Right kidney (tissue), 1 donor: Measurements from ENCODE around the gene SDF4.

Experiments
- DNase-seq: peaks from one replicate; pipeline ENCODE4 v3.0.0-alpha.2; 2016

The SDF4 gene

DNA sequence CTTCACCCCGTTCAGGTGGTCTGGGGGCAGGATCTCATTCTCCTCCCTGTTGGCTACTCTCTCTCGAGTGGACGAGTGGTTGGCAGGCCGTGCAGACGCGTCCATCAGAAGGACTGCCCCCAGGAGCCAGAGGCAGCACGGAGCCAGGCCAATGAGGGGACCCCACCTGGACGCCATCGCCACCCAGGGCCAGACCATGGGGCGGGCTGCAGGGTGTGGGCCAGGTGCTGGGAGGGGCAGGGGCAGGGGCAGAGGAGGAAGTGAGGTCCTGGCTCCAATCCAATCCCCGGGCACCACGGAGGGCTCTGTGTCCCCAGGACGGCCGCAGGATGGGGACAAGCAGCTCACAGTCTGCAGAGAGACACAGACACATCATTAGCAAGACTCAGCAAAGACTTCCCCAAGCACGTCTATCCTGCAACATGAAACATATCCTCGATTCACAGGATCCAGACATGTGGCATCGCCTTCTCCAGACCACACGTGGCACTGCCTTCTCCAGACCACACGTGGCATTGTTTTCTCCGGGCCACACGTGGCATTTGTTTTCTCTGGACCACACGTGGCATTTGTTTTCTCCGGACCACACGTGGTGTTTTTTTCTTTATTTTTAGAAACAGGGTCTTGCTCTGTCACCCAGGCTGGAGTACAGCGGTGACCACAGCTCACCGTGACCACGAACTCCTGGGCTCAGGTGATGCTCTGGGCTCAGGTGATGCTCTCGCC is 3.0 kb downstream of the SDF4 start:
- no peak for DNase-seq

DNA sequence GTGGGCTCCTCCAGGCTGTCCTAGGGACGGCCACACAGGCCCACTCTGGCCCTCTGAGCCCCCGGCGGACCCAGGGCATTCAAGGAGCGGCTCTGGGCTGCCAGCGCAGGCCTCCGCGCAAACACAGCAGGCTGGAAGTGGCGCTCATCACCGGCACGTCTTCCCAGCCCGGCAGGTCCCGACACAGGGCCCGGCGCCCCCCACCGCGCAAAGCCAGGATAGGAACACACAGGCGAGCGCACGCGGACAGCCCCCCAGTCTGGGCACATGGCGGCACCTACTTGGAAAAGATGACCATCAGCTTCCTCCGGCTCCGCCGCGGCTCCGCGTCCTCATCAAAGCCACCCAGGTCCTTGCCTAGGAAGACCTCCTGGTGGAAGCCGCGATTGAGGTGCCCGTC is 3.6 kb downstream of the SDF4 start:
- DNase-seq = no peak

DNA sequence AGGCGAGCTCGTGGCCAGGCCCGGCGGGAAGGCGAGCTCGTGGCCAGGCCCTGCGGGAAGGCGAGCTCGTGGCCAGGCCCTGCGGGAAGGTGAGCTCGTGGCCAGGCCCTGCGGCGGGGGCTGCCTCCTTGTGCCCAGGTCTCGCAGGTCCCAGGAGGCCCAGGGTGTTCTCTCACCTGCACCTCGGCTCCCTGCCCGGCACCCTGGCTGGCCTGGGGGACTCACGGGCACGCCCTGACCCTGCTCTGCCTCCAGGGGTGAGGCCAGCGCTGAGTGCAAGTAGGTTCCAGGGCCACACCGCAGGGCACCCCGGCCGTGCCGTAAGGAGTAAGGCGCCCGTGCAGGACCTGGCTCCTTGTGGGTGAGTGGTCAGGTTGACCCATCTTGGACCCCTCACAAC is 4.4 kb downstream of the SDF4 start:
- DNase-seq = no peak

DNA sequence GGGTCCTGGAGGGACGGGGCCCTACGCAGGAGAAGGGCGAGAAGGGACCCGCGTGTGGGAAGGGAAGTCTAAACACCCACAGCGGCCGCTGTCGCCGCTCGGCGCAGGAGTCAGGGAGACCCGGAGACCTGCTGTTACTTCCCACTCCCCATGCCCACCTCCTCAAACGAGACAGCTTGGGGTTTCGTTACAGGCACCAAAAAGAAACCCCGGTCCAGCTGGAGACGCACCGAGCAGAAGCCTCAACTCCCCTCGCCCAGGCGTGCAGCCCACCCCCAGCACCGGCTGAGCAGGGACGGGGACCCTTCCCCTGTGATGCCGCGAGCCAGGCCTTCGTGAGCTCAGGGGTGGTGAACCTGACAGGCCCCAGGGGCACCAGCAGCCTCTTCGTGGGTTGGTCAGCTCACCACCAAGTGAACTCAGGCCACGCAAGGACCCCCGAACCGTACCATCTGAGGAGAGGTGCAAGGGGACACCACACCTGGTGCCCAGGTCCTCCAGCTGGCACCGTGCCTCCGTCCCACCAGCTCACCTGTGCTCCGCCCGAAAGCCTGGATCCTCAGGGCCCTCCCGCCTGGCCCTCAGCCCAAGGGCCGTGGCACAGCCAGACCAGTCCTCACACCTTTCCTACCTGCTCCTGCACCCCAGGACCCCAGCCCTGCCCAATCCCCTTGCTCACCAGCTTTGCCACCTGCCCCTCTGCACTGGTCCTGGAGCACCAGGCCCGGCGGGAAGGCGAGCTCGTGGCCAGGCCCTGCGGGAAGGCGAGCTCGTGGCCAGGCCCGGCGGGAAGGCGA is 5.0 kb downstream of the SDF4 start:
- no peak for DNase-seq

DNA sequence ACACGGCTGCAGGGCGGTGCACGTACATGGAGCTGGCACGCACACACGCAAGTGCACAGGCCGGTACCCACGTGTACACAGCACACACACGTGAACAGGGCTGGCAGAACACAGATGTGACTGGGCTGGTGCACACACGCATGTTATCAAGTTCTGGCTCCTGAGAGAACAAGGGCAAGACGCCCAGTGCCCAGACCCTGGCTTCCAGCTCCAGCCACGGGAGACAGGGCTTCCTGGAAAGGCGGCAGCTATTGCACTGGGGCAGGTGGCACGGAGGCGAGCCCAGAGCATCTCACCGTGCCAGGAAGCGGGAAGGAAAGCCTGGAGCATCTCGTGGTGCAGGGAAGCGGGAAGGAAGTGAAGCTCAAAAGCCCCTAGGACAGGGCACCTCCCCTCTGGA is 5.9 kb downstream of the SDF4 start:
- no peak for DNase-seq

DNA sequence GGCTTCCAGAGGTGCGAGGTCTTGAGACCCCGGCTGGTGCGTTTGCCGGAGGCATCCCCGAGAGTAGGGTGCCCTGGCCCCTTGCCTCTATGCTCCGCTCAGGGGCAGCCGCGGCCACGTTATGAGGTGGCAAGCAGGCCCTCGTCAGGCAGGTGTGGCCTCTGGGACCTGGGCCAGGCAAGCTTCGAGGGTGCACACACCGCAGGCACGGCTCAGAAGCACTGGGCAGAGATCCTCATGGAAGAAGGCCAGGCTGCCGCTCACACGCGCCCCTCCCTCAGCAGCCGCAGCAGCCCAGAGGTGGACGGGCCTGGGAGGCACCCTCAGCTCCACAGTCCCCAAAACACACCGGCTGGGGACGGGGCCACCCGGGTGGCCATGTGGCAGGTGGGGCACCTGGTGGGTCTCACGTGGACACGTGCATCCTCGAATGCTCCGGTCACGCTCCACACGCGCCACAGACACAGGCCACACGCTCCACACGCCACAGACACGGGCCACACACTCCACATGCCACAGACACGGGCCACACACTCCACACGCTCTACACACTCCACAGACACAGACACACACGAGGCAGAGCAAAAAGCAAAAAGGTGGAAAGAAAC is 6.5 kb downstream of the SDF4 start:
- no peak for DNase-seq

DNA sequence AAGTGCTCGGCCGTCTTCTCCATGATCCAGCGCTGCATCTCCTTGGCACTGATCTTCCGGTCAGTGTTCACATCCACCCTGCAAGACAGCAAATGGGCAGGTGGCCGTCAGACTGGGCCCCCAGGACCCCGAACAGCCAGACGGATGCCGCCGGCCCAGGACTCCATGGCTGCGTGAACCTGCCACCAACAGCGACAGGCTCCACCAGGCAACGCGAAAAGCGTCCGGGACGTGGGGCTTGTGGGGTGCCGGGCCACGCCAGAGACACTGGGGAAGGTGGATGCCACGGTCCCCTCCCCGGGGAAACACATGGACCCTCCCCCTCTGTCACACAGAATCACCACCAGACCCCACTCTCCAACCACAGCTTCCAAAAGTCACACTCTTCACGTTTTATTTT is 7.9 kb downstream of the SDF4 start:
- no peak for DNase-seq

DNA sequence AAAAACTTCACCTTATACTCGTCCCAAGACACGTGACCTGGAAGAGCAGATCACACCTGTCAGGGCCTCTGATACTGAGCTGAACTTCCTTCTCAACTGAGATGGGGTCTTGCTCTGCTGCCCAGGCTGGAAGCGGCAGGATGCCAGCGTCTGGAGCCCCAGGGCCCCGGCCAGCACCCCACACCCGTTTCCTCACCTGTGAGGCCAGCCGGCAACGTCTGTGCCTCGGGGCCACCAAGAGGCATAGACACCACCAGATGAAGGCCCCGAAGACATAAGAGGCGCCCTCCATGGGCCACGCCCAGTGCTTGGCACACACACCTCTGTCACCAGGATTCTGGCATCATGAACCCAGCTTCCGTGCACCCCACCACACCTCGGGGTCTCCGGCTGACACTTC is 8.5 kb downstream of the SDF4 start:
- no peak for DNase-seq

DNA sequence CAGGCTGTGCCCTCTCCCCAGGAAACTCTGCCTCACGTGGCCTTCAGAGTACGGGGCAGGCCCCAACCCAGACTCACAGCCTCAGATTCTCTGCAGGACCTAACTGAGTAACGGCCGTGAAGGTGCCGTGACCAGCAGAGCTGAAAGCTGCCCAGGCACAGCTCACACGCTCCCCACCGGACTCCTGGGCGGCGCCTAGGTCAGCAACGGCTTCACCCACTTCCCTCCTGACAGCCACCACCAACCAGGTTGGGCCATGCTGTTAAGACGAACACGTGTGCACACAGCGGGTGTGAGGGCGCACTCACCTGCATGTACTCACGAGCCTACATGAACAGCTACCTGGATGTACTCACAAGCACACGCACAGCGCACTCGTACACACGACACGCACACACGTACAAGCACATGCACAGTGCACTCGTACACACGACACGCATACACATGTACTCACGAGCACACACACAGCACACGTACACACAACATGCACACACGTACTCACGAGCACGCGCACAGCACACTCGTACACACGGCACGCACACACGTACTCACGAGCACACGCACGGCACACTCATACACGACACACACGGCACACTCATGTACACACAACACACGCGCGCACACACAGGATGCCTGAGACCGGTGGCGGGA is 9.1 kb downstream of the SDF4 start:
- no peak for DNase-seq

DNA sequence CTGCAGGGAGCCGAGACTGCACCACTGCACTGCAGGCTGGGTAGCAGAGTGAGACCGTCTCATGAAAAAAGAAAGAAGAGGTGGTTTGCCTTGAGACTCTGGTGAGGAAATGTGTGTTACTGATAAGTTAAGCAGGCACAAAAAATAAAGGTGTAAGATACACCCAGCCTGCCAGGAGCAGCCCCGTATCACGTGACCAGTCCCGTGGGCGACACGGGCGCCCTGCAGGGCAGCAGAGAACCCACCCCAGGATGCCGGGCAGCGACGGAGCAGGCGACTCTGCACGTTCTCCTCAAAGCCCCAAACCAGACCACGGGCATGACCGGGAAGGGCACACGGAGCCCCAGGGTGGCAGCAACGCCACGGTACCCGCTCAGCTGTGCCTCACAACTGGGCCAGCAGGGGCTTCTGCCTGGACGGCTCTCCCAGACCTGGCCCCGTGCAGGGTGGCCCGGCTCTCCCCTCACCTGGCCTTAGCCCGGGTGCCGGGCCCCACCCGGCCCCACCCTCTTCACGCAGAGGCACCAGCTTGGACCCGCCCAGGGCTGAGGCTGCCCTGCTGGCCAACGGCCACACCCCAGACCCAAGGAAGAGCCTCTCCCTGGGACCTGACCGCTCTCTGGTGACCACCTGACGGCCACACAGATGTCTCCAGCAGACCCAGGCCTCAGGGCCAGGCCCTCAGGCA is 9.8 kb downstream of the SDF4 start:
- no peak for DNase-seq

DNA sequence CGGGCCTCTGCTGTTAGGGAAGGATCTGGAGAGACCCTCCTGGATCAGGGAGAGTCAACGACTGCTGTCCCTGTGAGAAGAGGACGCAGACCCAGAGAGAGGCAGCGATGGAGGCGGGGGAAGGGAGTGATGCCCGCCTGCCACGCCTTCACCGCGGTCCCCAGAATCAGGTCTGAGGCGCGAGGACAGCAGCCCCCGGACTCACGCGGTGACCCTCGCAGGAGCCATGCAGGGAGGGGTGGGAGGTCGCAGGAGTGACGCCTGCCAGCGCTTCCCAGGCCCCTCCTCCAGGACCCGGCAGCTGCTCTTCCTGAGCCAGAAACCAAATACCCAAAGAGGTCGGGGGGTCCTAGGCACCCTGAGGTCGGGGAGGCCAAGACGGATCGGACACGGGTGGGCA is 11.6 kb downstream of the SDF4 start:
- DNase-seq = no peak

DNA sequence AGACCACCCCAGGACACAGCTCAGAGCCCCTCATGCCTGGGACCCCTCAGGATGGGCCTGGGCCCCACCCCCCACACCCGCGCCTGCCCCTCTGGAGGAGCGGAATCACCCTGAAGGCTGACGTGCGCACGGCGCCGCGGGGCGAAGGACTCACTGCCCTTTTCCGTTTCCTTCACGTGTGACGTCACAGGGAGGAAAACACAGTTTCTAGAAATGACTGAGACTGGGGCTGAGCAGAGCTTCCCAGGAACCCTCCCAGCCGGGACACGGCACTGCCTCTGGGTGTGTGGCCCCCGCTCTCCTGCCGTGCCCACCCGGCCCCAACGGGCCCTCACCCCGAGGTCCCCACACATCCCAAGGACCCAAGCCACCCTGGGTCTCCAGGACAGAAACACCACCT is 12.5 kb downstream of the SDF4 start:
- DNase-seq = no peak

DNA sequence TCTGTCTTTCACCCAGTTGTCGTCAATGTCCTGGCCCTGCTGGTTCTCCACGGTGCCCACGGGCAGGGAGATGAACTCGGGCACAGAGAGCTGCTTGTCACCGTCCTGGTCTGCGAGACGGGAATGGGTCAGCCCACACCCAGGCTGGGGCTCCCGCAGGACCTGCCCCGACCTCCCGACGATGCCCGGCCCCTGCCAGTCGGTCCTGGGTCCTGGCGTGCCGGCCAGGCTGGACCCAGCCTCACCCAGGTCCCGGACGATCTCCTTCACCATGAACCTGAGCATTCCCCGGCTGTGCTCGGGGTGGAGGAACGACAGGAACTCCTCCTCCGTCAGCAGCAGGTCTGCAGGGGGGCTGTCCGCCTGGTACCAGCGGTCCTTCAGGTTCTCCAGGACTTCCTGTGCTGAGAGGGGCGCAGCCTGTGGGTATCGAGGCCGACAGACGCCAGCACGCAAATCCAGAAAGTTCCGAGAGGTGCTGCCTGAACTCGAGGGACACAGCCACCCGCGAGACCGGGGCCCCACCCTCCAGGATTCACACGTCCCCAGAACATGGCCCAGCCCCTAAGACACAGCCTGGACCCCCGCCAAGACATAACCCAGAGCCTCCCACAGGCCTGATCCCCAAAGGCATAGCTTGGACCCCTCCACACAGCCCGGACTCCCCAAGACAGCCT is 13.1 kb downstream of the SDF4 start:
- no peak for DNase-seq

DNA sequence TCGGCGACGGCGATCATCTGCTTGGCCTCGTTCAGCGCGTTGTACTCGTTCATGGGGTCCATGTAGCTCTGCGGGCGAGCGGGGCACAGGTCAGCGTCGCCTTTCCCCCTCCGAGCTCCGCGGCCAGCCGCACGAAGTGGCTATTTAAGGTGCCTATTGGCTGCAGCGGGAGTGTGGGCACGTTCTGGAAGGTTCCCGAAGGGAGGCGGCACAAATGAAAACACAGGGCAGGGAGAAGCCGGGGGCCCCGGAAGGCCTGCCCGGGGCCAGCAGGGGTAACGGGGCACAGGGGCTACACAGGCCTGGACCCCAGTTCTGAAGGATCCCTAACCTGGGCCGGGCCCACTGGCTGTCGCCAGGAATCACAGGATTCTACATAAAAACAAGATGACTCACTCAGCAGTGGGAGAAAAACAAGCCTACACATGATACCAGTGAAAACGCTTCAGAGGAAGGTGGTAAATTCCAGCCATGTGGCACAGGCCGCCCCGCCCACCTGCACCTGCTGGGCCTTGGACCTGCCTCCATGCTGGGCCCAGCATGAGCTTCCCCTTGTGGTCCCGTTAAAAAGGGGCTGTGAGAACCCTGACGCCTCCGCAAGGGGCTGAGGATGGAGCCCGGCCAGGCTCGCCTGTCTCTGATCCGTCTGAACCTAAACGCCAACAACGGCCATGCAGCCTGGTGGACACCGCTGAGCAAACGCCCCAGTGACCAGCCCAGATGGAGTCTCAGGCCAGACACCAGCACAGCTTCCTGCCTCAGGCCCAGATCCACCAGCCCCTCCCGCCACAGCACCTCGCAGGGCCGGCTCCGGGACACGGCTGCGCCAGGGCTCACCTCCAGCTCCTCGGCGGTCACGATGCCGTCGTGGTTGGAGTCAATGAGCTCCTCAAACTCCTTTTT is 13.9 kb downstream of the SDF4 start:
- no peak for DNase-seq

DNA sequence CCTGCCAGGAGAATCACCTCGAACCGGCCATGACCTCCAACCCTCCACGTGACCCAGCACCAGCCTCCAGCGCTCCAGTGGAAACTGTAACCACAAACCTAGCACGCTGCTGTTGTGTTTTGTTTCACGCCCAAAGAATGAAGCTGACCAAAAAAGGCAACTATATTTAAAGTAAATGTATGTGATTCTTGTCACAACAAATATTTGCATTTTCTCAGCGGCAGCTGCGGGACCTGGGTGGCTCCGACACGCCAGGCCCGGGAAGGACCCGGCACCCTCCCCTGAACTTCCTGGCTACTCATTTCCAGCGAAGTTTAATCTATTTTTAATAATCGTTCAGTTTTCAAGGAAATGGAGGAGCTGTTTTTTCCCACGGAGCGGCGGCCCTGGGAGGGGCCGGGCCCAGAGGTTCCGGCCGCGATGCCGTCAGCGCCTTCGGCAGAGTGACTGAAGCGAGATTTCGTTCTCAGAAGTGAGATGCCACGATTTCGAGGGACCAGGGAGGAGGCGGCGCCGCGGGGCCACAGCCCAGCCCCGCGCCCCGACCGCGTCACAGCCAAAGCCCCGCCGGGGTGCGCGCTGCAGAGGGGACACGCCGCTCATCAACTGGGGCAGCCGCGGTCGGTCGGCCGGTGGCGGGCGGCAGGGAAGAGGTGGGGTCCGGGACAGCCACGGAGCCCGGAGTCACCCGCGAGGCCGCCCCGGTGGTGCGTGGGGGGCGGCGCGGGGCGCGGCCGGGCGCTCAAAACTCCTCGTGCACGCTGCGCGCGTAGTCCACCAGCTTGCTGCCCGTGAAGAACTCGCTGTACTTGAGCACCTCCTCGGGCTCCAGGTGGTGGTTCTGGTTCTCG is 14.8 kb downstream of the SDF4 start:
- no peak for DNase-seq

DNA sequence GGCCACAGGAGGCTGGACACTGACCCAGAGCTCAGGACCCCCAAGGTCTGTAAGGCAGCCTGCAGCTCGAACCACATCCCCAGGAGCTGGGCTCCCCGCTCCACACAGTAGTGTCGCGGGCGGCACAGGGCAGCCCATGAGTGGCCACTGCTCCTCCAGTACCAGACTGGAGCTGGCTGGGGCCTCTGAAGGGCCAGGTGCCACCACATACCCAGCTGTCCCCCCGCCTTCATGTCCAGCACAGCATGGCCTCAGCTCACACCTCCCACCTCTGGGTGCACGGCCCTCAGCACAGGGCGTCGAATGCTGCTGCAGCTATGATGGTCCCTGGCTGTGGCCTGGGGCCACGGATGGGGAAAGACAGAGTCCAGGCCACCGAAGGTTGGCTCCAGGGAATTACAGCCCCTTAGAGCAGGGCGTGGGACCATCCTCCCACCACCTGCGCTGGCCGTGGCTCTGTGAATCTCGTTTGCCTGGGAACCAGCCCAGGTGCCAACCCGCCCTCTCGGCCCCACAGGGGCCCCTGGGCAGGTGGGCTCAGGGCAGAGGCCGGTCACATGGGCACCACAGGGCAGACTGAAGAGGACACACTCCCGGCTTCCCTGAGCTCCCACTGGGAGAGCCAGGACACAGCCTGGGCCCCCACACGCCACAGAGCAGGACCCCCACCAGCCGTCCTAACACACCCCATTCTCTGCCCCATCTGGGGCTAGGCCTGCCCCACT is 15.8 kb downstream of the SDF4 start:
- no peak for DNase-seq

DNA sequence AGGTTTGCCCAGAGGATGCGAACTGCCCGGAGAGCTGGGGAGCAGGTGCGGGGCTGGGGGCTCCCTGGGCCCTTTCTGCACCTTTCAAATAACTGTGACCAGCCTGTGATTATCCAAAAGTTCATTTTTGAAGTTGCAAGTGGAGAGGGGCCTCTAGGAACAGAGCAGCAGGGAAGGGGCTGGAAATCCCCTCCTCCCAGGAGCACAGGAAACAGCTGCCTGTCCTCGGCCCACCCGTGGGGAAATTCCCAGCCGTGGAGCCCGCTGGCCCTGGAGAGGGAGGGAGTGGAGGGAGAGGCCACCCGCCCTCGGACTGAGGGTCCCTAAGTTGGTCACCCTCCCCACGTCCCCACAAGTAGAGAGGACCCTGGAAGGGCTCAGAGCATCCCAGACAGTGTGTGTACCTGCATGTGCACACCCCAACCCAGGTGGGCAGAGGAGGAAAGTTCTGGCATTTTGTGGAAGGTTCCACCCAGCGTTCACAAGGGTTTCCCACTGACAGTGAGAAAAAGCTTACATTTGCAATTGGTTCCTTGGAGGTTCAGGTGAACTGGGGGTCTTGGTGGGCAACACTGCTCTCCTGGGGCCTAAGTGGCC is 16.6 kb downstream of the SDF4 start:
- no peak for DNase-seq

DNA sequence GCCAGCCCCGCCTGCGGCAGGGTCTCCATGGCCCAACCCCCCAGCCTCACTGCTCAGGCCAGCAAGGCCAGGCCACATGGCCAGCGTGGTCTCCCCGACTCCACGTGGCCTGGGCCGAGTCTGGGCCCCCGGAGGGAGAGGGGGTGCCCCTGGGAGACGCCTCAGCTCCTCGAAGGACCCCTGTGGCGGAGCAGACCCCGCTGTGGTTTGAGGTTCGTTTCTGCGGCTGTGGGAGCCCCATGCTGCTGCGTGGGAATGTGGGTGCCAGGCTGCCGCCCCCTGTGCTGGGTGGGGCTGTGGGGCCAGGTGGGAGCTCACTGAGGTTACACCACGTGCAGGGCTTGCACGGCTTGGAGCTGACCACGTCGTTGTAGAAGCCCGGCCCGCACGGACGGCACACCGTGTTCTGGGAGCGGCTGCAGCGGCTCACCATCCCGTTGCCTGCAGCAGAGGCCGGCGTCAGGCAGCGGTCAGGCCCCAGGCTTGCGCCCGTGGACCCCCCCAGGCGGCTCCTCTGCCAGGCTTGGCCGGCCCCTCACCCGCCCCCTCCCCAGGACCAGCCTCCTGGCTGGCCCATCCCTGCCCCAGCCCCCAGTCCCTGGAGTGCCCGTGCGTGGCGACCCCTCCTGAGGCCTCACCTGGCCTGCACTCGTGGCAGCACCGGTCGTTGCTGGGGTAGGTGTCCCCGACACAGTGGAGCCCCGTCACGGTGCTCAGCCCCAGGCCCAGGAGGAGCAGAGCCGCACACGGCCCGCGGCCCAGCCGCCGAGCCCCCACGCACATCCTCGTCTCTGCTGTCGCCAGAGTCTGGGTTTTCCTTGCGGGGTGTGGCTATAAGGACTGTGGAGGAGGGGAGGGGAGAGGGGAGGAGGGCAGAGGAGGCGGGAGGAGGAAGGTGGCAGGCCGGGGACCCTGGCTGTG is 18.2 kb downstream of the SDF4 start, which contains the start of gene TNFRSF4:
Gene TNFRSF4, minus strand, starts transcription at position 809 of the 921 bp plus-strand sequence. Its CDS starts 26 bp downstream, at position 783.
- DNase-seq = no peak
